Subcutaneous adipose tissue (tissue), 4 donors: ENCODE results near the gene FARP2. TPM values are rescaled to one million over a fixed set of nuclear protein-coding genes. Genes with fewer than 3 reads are reported as not detected.

ENCODE experiments used
- CTCF ChIP-seq: fragments of 450-650 bp; IDR thresholded peaks from one replicate; pipeline ENCODE4 v1.5.1; 2016; ENCODE audit warnings: low read depth, mild to moderate bottlenecking, control low read depth, antibody characterized with exemption, moderate library complexity
- total RNA-seq, 4 donors: library from RNA; depleted of rRNA; stranded (reverse); fragments of >200 nt; gene quantifications; one replicate each; pipeline ENCODE4 v1.1.0, GENCODE V29; 2016

The FARP2 gene
- total RNA-seq, 4 donors from 2014 or later = 27.4 to 49.1 (median 35.0) TPM

DNA sequence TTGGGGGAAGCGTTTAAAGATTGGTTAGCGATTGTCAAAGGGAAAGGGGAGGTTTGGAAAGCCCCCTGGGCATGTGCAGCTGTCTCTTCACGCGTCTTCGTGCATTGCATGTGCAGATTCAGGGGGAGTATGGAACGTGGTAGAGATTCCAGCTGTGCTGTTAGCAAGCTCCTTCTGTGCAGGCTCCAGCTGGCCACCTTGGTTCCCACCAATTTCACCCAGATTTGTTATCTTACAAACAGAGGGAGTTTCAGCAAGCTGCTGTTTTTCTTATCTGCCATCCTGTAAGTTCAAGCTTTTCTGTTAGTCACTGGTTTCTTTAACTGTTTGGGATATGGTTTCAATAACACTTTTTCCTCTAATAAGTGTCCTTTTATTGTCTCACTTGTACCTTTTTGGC lies 30.4 kb downstream of the FARP2 start:
- no peak for TF ChIP-seq CTCF

- TF ChIP-seq CTCF = no peak
Measured at GRCh38 chr2:241389697-241390096, 33.6 kb downstream of the FARP2 start.

DNA sequence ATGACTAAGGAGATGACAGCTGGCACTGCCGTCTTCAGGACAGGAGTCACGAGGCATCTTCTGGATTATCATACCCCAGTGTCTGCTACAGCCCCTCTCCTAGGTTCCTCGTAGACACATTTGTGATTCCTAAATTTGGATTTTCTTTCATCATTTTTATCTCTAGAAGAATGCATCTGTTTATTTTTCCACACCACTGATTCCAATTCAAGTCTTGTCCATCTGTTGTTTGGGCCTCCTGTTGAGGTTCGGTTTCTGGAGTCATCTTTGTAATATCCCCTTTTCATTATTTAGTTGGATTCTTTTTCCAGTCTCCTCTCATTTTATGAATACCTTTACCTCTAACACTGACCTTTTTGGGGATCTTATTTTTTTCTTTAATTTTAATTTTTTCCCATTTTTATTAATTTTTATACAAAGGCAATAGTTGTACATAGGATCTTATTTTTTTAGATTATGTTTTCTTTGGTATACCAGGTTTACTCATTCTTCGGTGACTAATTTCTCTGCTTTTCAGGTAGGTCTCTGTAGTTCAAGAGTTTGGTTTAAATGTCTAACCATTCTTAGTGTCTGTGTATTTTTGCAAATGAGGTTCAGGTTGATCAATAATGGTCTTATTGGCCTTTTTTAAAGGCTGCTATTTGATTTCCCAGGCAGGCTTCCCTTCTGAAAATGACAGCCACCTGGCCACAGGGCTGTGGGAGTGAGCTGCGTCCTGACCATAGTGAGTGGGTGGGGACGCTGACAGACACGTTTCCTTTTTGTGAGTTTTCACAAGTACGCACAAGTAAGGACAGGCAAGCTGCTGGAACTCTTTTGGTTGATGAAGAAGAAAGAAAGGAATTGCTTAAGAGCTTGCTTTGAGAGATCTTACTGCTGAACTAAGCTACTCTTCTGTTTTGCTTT lies 34.5 kb downstream of the FARP2 start:
- TF ChIP-seq CTCF = no peak

GRCh38 chr2:241391892-241392665 lies 36.0 kb downstream of the FARP2 start:
- no peak for TF ChIP-seq CTCF

DNA sequence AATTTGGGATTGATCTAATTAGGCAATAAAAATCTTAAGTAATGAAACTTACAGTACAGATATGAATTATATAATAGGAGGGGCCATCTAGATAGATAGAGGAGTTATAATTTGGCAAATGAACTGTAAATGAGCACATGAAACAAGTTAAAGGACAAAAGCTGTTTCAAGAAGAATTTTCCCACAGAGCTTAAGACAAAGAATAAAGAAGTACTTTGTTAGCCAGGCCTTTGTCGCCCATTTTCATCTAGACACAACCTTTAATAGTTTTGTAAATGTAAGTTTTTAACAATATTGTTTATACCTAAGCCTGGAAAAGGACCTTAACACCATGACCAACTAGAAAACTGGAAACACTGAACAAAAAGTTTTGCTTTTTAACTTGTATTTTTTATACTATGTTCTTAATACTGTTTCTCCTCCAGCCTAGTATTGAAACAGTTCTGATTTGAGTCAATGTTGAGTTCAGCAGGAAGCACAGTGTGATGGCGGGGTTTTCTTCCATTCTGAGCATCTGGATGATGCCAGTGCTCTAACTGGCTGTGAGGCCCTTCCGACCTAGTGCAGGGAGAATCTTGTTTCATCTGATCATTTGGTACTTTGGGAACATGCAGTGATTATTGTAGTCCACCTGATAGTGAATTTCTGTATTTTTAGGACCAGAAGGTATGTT lies 37.6 kb downstream of the FARP2 start:
- TF ChIP-seq CTCF = no peak

DNA sequence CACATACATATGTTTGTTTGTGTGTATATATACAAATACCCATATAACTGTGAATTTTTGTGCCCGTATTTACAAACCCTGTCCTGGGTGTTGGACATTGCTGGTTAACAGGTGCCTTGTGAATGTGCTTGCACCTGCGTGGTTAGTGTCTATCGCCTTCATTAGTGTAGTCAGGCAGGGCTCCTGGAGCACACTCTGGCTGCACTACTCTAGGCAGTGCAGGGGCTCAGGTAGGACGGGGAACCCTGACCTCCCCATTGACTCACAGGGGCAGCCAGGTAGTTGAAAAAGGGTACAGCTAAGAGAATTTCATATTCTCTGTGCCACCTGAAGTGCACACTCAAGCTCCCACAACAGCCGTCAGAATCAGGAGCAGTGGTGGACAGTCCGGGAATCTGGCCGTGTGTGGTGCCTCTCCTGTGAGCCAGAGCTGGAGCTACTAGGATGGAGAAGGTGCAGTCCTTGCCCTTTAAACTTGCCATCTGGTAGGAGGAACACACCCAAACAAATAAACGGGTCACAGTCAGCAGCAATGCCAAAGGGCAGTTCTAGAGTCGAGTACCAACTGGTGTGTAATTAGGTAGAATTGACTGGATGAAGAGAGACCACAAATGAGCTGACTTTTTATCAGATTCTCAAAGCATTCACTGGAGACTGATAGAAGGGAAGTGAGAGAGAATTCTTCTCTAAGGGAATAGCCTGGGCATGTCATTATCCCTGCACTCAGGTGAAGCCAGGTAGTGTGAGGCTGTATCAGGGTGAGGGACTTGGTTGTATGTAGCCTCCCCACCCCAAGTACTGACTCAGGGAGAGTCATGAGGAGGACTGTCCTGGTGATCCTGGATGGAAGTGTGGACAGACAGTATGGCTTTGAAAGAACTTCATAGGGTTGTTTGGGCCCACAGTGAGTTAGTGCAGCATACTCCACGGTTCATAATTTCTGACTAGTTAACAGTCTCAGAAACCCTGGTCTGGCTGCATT lies 44.1 kb downstream of the FARP2 start:
- no peak for TF ChIP-seq CTCF
